ENCODE results near the gene LAMC3. TPM values are rescaled to one million over a fixed set of nuclear protein-coding genes. Genes with fewer than 3 reads are reported as not detected.
"Not testable (repeated sequence)": the region's sequence is repeated elsewhere in the genome, so short reads cannot be mapped to it uniquely, and the experiment has no call there.

LAMC3 gene
- total and polyA plus RNA-seq, 2 experiments from 2014 or later = 29.5 to 43.4 TPM

DNA sequence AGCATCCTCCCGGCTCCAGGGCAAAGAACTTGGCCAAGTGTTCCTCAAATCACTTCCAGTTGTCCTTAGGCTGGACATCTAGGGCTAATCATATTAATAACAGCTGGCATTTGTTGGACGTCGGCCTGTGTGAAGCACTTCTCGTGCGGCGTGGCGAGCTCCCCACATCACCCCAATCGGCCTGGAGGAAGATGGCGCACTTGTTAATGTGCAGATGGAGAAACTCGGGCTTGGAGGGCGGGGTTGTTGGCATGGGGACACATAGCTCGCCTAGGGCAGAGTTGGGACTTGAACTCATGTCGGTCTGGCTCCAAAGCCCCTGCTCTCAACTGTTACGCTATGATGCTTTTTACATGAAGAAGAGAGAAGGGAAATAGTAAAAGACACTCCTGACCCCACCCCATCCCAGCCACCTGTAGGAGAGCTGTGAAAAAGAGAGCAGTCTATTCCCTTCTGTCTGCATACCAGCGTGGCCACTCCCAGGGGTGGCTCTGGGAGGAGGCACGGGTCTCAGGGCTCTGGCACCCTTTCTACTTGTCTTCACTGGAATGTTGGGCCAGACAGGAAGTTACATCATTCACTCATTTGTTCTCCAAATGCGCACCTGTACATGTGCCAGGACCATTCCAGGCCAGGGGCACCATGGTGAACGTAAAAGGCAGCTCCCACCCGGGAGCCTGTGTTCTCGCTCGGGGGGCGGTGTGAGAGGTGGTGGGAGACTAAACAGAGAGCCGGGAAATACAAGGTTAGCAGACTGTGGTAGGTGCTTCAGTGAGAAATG, 103.6 kb downstream of the LAMC3 start:
- no peak for DNase-seq (ENCODE audit: low spot score)
- Histone ChIP-seq H3K9me3 (ENCODE audit: low read depth) (no peaks in the 10 kb centered on the region), H3K36me3 (replicated peaks; ENCODE audit: insufficient read depth, low read depth) (no peaks in the 10 kb centered on the region), H3K4me1 (ENCODE audit: insufficient read depth) (no peaks in the 10 kb centered on the region), H3K9me2 (replicated peaks; ENCODE audit: insufficient read depth) (no peaks in the 10 kb centered on the region), H3K4me2 (no peak overlapping the region), H3K27me3 (no peaks in the 10 kb centered on the region), H3K79me2 (no peaks in the 10 kb centered on the region), H4K20me1 (ENCODE audit: insufficient read depth, poor library complexity, severe bottlenecking) (no peaks in the 10 kb centered on the region), H2AFZ (no peak overlapping the region), H3K4me3 (no peak overlapping the region), H3K27ac (no peak overlapping the region)
- WGBS (ENCODE audit: low lambda C conversion rate, missing lambda C conversion rate) = 95% methylated on average over 23 of the region's 23 CpGs
- TF ChIP-seq EZH2phosphoT487 (IDR thresholded peaks at IDR 0.05; ENCODE audit: low read depth, severe bottlenecking, unreplicated experiment) (no peak), EZH2 (IDR thresholded peaks at IDR 0.05; ENCODE audit: borderline replicate concordance) (no peak)

- WGBS (ENCODE audit: low lambda C conversion rate, missing lambda C conversion rate) = 95% methylated on average over 8 of the region's 8 CpGs
- Histone ChIP-seq H3K4me3 (no peak overlapping the region), H3K36me3 (replicated peaks; ENCODE audit: insufficient read depth, low read depth) (no peaks in the 10 kb centered on the region), H2AFZ (no peak overlapping the region), H3K4me2 (no peak overlapping the region), H4K20me1 (ENCODE audit: insufficient read depth, poor library complexity, severe bottlenecking) (no peaks in the 10 kb centered on the region), H3K9me2 (replicated peaks; ENCODE audit: insufficient read depth) (no peaks in the 10 kb centered on the region), H3K9me3 (ENCODE audit: low read depth) (no peaks in the 10 kb centered on the region), H3K27me3 (no peaks in the 10 kb centered on the region), H3K27ac (no peak overlapping the region), H3K4me1 (ENCODE audit: insufficient read depth) (no peaks in the 10 kb centered on the region), H3K79me2 (no peaks in the 10 kb centered on the region)
- no peak for DNase-seq (ENCODE audit: low spot score)
- TF ChIP-seq CTCF (IDR thresholded peaks at IDR 0.05; ENCODE audit: poor library complexity) (no peak), EZH2 (IDR thresholded peaks at IDR 0.05; ENCODE audit: borderline replicate concordance) (no peak), EZH2phosphoT487 (IDR thresholded peaks at IDR 0.05; ENCODE audit: low read depth, severe bottlenecking, unreplicated experiment) (no peak)
Observed at GRCh38 chr9:131113655-131114054, 104.7 kb downstream of the LAMC3 start.

DNA sequence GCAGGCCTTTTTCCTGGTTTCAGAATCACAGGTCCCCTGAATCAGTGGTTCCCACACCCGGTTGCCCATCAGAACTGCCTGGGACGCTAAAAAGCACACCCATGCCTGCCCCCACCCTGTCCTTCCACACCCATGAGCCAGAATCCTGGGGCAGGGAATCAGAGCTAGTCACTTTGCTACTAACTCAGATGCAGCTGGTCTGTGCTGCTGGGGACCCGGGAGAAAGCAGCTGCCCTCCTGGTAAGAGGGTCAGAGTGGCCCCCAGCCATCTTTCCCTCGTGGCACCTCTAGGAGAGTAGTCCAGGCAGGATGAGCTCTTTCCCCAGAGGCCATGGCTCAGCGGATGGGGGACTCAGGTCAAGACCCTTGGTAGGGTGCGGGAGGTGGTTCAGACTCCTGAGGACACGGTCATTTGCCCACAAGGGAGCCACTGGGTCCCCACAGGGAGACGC, 105.1 kb downstream of the LAMC3 start:
- Histone ChIP-seq H3K4me2 (no peak overlapping the region), H3K9me3 (ENCODE audit: low read depth) (no peaks in the 10 kb centered on the region), H4K20me1 (ENCODE audit: insufficient read depth, poor library complexity, severe bottlenecking) (no peaks in the 10 kb centered on the region), H3K27ac (no peak overlapping the region), H3K79me2 (no peaks in the 10 kb centered on the region), H2AFZ (no peak overlapping the region), H3K4me3 (no peak overlapping the region), H3K4me1 (ENCODE audit: insufficient read depth) (no peaks in the 10 kb centered on the region), H3K9me2 (replicated peaks; ENCODE audit: insufficient read depth) (no peaks in the 10 kb centered on the region), H3K36me3 (replicated peaks; ENCODE audit: insufficient read depth, low read depth) (no peaks in the 10 kb centered on the region), H3K27me3 (no peaks in the 10 kb centered on the region)
- TF ChIP-seq CTCF (IDR thresholded peaks at IDR 0.05; ENCODE audit: poor library complexity) = no peak
- TF ChIP-seq EZH2 (IDR thresholded peaks at IDR 0.05; ENCODE audit: borderline replicate concordance) = no peak
- no peak for TF ChIP-seq EZH2phosphoT487 (IDR thresholded peaks at IDR 0.05; ENCODE audit: low read depth, severe bottlenecking, unreplicated experiment)
- DNase-seq (ENCODE audit: low spot score) = no peak
- WGBS (ENCODE audit: low lambda C conversion rate, missing lambda C conversion rate) = 96% methylated on average over 8 of the region's 8 CpGs

- not testable (repeated sequence) for H3K27ac ChIP-seq; H3K4me3 ChIP-seq; H3K4me2 ChIP-seq; H3K9me2 ChIP-seq (replicated peaks; ENCODE audit: insufficient read depth); H3K9me3 ChIP-seq (ENCODE audit: low read depth); DNase-seq (ENCODE audit: low spot score); H2AFZ ChIP-seq; H3K27me3 ChIP-seq; H4K20me1 ChIP-seq (ENCODE audit: insufficient read depth, poor library complexity, severe bottlenecking); H3K4me1 ChIP-seq (ENCODE audit: insufficient read depth); H3K79me2 ChIP-seq; H3K36me3 ChIP-seq (replicated peaks; ENCODE audit: insufficient read depth, low read depth)
- WGBS (ENCODE audit: low lambda C conversion rate, missing lambda C conversion rate) = 98% methylated on average over 6 of the region's 6 CpGs
Observed at GRCh38 chr9:131115360-131115742, 106.4 kb downstream of the LAMC3 start.
